Neural crest cell (in vitro differentiated cells): ENCODE results near the gene MAP2K7. TPM values are rescaled to one million over a fixed set of nuclear protein-coding genes. Genes with fewer than 3 reads are reported as not detected.

Source experiments
- DNase-seq: peaks from one replicate; pipeline ENCODE4 v3.0.0; 2021; ENCODE audit warnings: low read depth, mixed read lengths, low spot score
- H3K27ac Mint-ChIP-seq: one replicate; pipeline ENCODE4 v1.8.0; 2021; ENCODE audit warnings: mild to moderate bottlenecking, mixed read lengths; ENCODE audit not compliant: unreplicated experiment
- H3K27me3 Mint-ChIP-seq: 2 replicates; pipeline ENCODE4 v1.8.0; 2021; ENCODE audit warnings: low read depth, mild to moderate bottlenecking, mixed read lengths
- H3K36me3 Mint-ChIP-seq: 2 replicates; pipeline ENCODE4 v1.8.0; 2021; ENCODE audit warnings: low read depth, mild to moderate bottlenecking, mixed read lengths
- H3K4me1 Mint-ChIP-seq: 2 replicates; pipeline ENCODE4 v1.8.0; 2021; ENCODE audit warnings: mixed read lengths
- H3K4me3 Mint-ChIP-seq: one replicate; pipeline ENCODE4 v1.8.0; 2021; ENCODE audit warnings: mild to moderate bottlenecking, mixed read lengths
- H3K9me3 Mint-ChIP-seq: 2 replicates; pipeline ENCODE4 v1.8.0; 2021; ENCODE audit warnings: mixed read lengths
- long read RNA-seq: library from polyadenylated mRNA; unstranded; transcript quantifications from one replicate; pipeline ENCODE4 v2.0.0, GENCODE V29; 2020
- total RNA-seq: library from RNA; stranded (reverse); gene quantifications from 2 replicates; pipeline ENCODE4 v1.2.1, GENCODE V29; 2021
- TF ChIP-seq, protein P1 (sequence below): fragments of 200-600 bp; sonication (generic); conservative IDR thresholded peaks from 2 replicates; pipeline ENCODE4 v1.5.0; 2021; ENCODE audit warnings: antibody characterized with exemption, mild to moderate bottlenecking

Gene MAP2K7
- total RNA-seq, result 48.1 and 50.7 TPM in 2 replicates
- long read RNA-seq, result 0 reads

- Mint-ChIP-seq H3K27me3 (peaks cover 6% of the 10 kb centered on the region), H3K9me3 (no peaks in the 10 kb centered on the region), H3K27ac (peak within 1 kb of the TSS; percentile 86), H3K36me3 (peaks cover 2% of the 10 kb centered on the region), H3K4me3 (peak within 1 kb of the TSS; percentile 95), H3K4me1 (peaks cover 25% of the 10 kb centered on the region)
- DNase-seq, result peak; percentile 100
- TF ChIP-seq, protein P1, sequence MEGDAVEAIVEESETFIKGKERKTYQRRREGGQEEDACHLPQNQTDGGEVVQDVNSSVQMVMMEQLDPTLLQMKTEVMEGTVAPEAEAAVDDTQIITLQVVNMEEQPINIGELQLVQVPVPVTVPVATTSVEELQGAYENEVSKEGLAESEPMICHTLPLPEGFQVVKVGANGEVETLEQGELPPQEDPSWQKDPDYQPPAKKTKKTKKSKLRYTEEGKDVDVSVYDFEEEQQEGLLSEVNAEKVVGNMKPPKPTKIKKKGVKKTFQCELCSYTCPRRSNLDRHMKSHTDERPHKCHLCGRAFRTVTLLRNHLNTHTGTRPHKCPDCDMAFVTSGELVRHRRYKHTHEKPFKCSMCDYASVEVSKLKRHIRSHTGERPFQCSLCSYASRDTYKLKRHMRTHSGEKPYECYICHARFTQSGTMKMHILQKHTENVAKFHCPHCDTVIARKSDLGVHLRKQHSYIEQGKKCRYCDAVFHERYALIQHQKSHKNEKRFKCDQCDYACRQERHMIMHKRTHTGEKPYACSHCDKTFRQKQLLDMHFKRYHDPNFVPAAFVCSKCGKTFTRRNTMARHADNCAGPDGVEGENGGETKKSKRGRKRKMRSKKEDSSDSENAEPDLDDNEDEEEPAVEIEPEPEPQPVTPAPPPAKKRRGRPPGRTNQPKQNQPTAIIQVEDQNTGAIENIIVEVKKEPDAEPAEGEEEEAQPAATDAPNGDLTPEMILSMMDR, result peak; percentile 61
Observed at GRCh38 chr19:7903244-7904073, at the start of gene MAP2K7. Gene MAP2K7, plus strand, starts transcription at chr19:7903877. Its CDS starts 68 bp downstream, at chr19:7903945.

DNA sequence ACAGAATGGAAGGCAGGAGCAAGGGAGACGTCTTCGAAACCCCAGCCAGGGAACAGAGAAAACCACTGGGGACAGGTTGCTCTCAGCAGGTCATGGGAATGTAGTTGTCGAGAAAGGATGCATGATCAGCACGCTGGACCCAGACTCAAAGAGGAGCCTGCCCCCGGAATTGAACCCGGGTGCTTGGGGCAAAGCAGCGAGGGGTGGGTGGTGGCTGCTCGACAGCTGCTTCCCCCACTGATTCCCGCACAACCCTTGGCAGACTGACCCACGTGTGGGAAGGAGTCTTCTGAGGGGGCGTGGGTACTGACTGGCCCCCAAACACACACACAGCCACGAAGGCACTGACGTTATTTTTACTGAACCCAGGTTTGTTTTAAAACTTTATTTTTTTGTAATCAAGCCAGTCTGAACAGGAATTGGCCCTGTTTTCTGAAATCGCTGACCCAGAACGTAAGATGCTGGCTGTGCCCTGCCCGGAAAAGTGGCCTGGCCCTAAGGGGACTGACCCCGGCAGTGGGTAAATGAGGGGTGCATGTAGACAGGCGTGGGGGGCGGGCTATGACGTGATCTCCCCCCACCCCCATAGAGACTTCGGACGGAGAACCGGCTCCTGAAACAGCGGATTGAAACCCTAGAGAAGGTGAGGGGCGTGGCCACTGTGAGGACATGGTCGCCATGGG is 48.1 kb upstream of the MAP2K7 start:
- TF ChIP-seq, protein P1, result no peak
- peaks cover 19% of the 10 kb centered on the region for H3K27me3 Mint-ChIP-seq
- peaks cover 15% of the 10 kb centered on the region for H3K4me1 Mint-ChIP-seq
- no peaks in the 10 kb centered on the region for H3K36me3 Mint-ChIP-seq
- H3K27ac Mint-ChIP-seq, result no peak overlapping the region
- DNase-seq, result no peak
- H3K4me3 Mint-ChIP-seq, result no peak overlapping the region
- no peaks in the 10 kb centered on the region for H3K9me3 Mint-ChIP-seq

GRCh38 chr19:7856109-7856591 is 47.5 kb upstream of the MAP2K7 start:
- peaks cover 15% of the 10 kb centered on the region for H3K4me1 Mint-ChIP-seq
- H3K27ac Mint-ChIP-seq, result no peak overlapping the region
- DNase-seq, result no peak
- H3K9me3 Mint-ChIP-seq, result no peaks in the 10 kb centered on the region
- H3K4me3 Mint-ChIP-seq, result no peak overlapping the region
- TF ChIP-seq, protein P1, result no peak
- H3K27me3 Mint-ChIP-seq, result peaks cover 24% of the 10 kb centered on the region
- no peaks in the 10 kb centered on the region for H3K36me3 Mint-ChIP-seq

GRCh38 chr19:7856679-7857663 is 46.7 kb upstream of the MAP2K7 start:
- Mint-ChIP-seq H3K4me3 (no peak overlapping the region), H3K27me3 (peaks cover 29% of the 10 kb centered on the region), H3K36me3 (no peaks in the 10 kb centered on the region), H3K4me1 (peaks cover 15% of the 10 kb centered on the region), H3K27ac (no peak overlapping the region), H3K9me3 (no peaks in the 10 kb centered on the region)
- DNase-seq, result no peak
- TF ChIP-seq, protein P1, result no peak

DNA sequence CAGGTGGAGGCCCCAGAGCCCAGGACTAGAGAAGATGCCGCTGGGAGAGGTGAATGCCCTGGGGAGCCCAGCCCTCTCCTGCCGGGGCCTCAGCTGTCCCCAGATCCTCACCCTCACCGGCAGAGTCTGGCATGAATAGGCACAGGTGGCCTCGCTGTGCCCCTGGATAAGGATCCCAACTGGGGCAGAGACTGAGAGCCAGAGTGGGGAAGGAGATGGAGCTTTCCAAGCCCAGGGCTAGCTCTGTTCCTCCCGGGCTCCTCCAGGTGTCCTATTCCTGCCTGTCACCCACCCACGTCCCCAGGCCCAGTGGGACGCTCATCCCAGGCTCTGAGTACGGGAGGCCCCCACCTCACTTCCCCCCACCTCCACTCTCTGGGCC is 46.0 kb upstream of the MAP2K7 start:
- Mint-ChIP-seq H3K4me1 (peaks cover 15% of the 10 kb centered on the region), H3K27ac (no peak overlapping the region), H3K27me3 (peaks cover 32% of the 10 kb centered on the region), H3K9me3 (no peaks in the 10 kb centered on the region), H3K36me3 (no peaks in the 10 kb centered on the region), H3K4me3 (no peak overlapping the region)
- no peak for DNase-seq
- TF ChIP-seq, protein P1, result no peak
